ENCODE measurements around the gene EXOC4.

DNA sequence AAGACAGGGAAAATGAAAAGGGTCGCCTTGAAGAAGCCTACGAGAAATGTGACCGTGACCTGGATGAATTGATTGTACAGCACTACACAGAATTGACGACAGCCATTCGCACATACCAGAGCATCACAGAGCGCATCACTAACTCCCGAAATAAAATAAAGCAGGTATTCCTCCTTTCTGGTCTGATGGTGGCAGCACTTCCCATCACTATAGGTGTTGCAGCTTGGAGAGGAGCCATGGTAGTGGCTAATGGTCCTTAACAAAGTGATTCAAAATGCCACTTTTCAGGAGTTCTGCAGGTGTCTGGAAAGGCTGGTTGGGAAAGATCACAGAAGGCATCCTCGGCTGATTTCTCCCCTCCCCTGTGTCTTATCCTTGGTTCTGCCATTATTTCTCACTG, 22.1 kb downstream of the EXOC4 start:
- TF ChIP-seq CTCF (IDR thresholded peaks at IDR 0.05) (no peak), POLR2A (IDR thresholded peaks at IDR 0.05) (no peak), POLR2AphosphoS5 (IDR thresholded peaks at IDR 0.05) (no peak), EP300 (IDR thresholded peaks at IDR 0.05) (no peak)
